ENCODE data around the gene SOCS6.

SOCS6 gene

DNA sequence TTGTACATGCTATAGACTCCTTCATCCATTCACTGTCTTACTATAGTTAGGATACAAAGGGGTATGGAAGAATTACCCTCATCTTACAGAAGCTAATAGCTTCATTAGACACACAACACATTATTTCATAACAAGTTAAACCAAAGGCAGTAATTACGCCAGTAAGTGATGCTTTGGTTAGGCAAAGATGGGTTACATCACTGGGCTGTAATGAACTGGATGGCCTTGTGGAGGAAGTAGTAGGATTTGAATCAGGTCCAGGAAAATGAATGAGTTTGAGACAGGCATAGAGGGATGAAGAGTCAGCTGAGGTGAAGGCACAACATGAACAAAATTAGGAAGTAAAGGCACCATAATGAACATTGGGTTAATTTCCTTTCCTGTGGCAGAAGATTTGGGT lies 80.1 kb downstream of the SOCS6 start:
- Histone ChIP-seq H3K9me3 (ENCODE audit: severe bottlenecking) (no peaks in the 10 kb centered on the region), H3K27me3 (ENCODE audit: insufficient read depth, low read depth, severe bottlenecking) (no peaks in the 10 kb centered on the region), H3K27ac (no peak overlapping the region), H3K4me3 (ENCODE audit: low read depth, low read length) (no peak overlapping the region), H3K36me3 (no peaks in the 10 kb centered on the region)
- no peak for DNase-seq
- TF ChIP-seq, protein P1, sequence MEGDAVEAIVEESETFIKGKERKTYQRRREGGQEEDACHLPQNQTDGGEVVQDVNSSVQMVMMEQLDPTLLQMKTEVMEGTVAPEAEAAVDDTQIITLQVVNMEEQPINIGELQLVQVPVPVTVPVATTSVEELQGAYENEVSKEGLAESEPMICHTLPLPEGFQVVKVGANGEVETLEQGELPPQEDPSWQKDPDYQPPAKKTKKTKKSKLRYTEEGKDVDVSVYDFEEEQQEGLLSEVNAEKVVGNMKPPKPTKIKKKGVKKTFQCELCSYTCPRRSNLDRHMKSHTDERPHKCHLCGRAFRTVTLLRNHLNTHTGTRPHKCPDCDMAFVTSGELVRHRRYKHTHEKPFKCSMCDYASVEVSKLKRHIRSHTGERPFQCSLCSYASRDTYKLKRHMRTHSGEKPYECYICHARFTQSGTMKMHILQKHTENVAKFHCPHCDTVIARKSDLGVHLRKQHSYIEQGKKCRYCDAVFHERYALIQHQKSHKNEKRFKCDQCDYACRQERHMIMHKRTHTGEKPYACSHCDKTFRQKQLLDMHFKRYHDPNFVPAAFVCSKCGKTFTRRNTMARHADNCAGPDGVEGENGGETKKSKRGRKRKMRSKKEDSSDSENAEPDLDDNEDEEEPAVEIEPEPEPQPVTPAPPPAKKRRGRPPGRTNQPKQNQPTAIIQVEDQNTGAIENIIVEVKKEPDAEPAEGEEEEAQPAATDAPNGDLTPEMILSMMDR (IDR thresholded peaks at IDR 0.05; ENCODE audit: low read depth, low read length), result no peak

DNA sequence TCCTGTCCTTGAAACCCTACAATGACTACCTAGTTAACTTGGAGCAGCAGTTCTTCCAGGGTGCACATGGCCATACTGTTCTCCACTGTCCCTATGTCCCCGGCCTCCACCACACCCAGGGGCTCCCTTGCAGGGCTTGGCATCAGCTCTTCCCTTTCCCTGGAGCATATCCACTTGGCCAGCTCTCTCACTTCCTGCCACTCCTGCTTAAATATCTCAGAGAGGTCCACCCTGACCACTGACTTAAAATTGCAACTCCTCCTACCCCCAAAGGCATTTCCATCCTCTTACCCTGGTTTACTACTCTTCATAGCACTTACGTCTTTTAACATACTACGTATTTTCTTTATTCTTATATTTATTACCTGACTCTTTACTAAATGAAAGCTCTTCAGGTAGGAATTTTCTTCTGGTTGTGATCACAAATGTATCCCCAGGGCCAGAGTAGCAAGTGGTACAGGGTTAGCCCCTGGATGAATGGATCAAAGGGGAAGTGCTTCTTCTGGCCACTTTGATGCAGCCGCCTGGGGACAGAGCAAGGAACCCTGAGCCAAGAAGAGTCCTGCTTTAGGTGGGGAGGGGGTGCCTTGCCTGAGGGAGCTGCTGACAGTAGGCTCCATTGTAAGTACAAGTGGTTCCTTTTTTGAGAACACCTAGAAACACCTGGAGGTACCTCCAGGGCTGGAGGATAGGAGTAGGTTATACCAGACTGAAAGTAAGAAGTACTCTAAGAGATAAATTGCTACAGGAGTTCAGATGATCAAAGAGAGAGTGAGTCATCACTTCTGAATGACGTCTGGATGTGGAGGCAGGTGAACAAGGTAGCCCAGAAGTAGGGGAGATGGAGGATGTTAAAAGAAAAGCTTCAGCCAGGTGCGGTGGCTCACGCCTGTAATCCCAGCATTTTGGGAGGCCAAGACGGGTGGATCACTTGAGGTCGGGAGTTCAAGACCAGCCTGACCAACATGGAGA lies 82.2 kb downstream of the SOCS6 start:
- H3K27ac ChIP-seq, result no peak overlapping the region
- TF ChIP-seq, protein P1 (IDR thresholded peaks at IDR 0.05; ENCODE audit: low read depth, low read length), result no peak
- H3K36me3 ChIP-seq, result no peaks in the 10 kb centered on the region
- no peaks in the 10 kb centered on the region for H3K27me3 ChIP-seq (ENCODE audit: insufficient read depth, low read depth, severe bottlenecking)
- no peak overlapping the region for H3K4me3 ChIP-seq (ENCODE audit: low read depth, low read length)
- no peak for DNase-seq
- no peaks in the 10 kb centered on the region for H3K9me3 ChIP-seq (ENCODE audit: severe bottlenecking)

GRCh38 chr18:70371908-70372307 lies 83.1 kb downstream of the SOCS6 start:
- no peak overlapping the region for H3K27ac ChIP-seq
- H3K9me3 ChIP-seq (ENCODE audit: severe bottlenecking), result no peaks in the 10 kb centered on the region
- H3K36me3 ChIP-seq, result no peaks in the 10 kb centered on the region
- TF ChIP-seq, protein P1 (IDR thresholded peaks at IDR 0.05; ENCODE audit: low read depth, low read length), result no peak
- DNase-seq, result no peak
- no peaks in the 10 kb centered on the region for H3K27me3 ChIP-seq (ENCODE audit: insufficient read depth, low read depth, severe bottlenecking)
- H3K4me3 ChIP-seq (ENCODE audit: low read depth, low read length), result no peak overlapping the region

DNA sequence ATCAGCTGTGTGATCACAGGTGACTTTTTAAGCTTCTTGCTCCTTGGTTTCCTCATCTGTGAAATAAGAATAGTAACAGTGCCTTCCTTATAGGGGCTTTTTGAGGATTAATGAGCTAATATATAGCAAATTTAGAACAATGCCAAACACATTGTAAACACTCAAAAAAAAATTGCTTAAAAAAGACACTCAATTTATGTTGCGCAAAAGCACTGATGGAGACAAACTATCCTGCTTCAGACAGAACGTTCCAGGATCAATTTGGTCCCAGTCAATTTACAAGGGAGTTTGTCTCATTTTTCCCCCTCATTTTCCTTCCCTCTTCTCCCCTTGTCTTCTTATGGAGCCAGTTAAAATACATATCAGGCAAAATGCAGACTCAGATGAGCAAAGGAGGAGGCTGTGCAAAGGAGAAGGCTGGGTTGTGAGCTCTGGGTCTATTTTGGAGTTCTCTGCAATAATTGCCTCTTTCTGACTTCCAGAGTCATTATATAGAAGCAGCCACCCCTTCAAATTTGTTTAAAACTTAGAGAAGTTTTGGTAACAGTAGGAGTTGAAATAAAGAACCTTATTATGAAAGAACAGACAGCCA lies 83.7 kb downstream of the SOCS6 start:
- no peak overlapping the region for H3K4me3 ChIP-seq (ENCODE audit: low read depth, low read length)
- DNase-seq, result no peak
- peak overlapping the region; percentile 26 for H3K27ac ChIP-seq
- TF ChIP-seq, protein P1 (IDR thresholded peaks at IDR 0.05; ENCODE audit: low read depth, low read length), result no peak
- no peaks in the 10 kb centered on the region for H3K36me3 ChIP-seq
- H3K9me3 ChIP-seq (ENCODE audit: severe bottlenecking), result no peaks in the 10 kb centered on the region
- H3K27me3 ChIP-seq (ENCODE audit: insufficient read depth, low read depth, severe bottlenecking), result no peaks in the 10 kb centered on the region

DNA sequence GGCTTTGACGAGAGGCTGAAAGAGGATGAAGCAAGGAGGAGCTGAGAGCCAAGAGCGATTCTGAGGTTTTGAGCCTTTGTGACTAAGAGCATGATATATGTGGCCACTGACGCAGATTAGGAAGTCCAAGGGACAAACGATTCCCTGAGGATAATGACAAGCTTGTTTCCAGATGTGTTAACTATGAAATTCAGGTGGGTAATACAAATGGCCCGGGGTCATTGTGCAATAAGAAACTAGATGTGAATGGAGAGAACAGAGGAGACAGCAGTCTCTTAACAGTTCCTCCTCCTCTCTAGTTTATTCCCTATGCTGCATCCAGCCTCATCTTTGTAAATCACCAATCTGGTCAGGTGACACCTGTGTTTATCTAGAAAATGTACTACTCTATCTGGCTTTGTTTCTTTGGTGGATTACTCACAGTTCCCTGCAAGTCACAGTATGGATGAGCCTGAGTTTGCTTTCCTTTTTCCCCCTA lies 84.2 kb downstream of the SOCS6 start:
- Histone ChIP-seq H3K36me3 (no peaks in the 10 kb centered on the region), H3K27me3 (ENCODE audit: insufficient read depth, low read depth, severe bottlenecking) (no peaks in the 10 kb centered on the region), H3K27ac (peak overlapping the region; percentile 26), H3K9me3 (ENCODE audit: severe bottlenecking) (no peaks in the 10 kb centered on the region), H3K4me3 (ENCODE audit: low read depth, low read length) (no peak overlapping the region)
- DNase-seq, result peak; percentile 10
- TF ChIP-seq, protein P1 (IDR thresholded peaks at IDR 0.05; ENCODE audit: low read depth, low read length), result no peak
